HCT116 (cell line): ENCODE results near the gene FOXA1.

Experiments used
- ATF3 ChIP-seq: IDR thresholded peaks from 2 replicates; pipeline ENCODE4 v1.6.1; 2012
- CEBPB ChIP-seq: IDR thresholded peaks from 2 replicates; pipeline ENCODE4 v1.6.1; 2012; ENCODE audit warnings: low read depth
- CTCF ChIP-seq, 3 experiments: fragments of 200-600 bp in 1 of 3; sonication (generic) in 1 of 3; IDR thresholded peaks in 2 of 3; conservative IDR thresholded peaks in 1 of 3; 2 replicates each; pipeline ENCODE4 v1.5.1; 2012 to 2017; ENCODE audit warnings: low read depth in 2 of 3, low read length in 2 of 3, antibody characterized with exemption in 1 of 3, borderline replicate concordance in 1 of 3, control low read depth in 1 of 3, mild to moderate bottlenecking in 1 of 3, mixed read lengths in 1 of 3, mixed run types in 1 of 3, moderate library complexity in 1 of 3; ENCODE audit not compliant: insufficient read depth in 1 of 3
- ELF1 ChIP-seq: IDR thresholded peaks from 2 replicates; pipeline ENCODE4 v1.6.1; 2012; ENCODE audit warnings: low read depth, borderline replicate concordance
- FOSL1 ChIP-seq: IDR thresholded peaks from 2 replicates; pipeline ENCODE4 v1.6.1; 2012; ENCODE audit warnings: low read depth
- MAX ChIP-seq: IDR thresholded peaks from 2 replicates; pipeline ENCODE4 v1.6.1; 2012
- POLR2A ChIP-seq: IDR thresholded peaks from 2 replicates; pipeline ENCODE4 v1.7.0; 2011; ENCODE audit warnings: borderline replicate concordance; ENCODE audit not compliant: insufficient read depth, insufficient read length; ENCODE audit errors: extremely low read depth
- POLR2AphosphoS5 ChIP-seq: IDR thresholded peaks from 2 replicates; pipeline ENCODE4 v1.6.1; 2011; ENCODE audit warnings: mild to moderate bottlenecking, low read depth, low read length, moderate library complexity
- RAD21 ChIP-seq: IDR thresholded peaks from 2 replicates; pipeline ENCODE4 v1.6.1; 2012; ENCODE audit warnings: low read depth, mild to moderate bottlenecking
- SIN3A ChIP-seq: IDR thresholded peaks from 2 replicates; pipeline ENCODE4 v1.6.1; 2012; ENCODE audit warnings: low read depth
- SP1 ChIP-seq: IDR thresholded peaks from 2 replicates; pipeline ENCODE4 v1.6.1; 2012; ENCODE audit warnings: low read depth
- ZFX ChIP-seq: fragments of 450-650 bp; IDR thresholded peaks from 2 replicates; pipeline ENCODE4 v1.6.1; 2017

DNA sequence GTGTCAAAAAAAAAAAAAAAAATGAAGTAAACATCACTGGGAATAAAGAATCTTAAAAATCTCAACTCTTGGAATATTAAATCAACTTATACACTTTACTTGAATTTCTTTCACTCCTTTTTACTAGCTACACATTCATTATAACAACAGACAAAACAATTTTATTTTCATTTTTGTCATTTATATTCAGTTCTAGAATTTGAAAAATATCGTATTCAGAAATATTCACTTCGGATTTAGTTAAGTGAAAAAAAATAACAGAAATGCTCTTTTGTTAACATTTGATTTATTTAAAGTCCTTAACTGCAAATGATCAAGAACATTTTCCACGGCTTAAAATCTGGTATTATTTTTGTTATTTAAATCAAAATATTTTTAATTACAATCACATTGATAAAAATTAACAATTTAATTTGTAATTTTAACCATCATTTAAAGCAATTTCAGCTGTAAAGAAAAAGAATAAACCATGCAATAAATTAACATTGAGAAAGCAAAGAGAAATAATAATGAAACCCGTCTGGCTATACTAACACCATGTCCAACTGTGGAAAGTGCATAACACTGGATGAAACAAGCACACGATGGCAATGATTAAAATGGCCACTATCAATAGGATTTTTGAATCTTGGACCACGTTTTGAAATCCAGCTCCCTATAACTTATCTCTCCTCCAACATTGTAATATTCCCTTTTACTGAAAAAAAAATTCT is 5.2 kb downstream of the FOXA1 start:
- TF ChIP-seq SP1 (no peak), CTCF (IDR thresholded peaks at IDR 0.05 in 2 of 3, conservative IDR thresholded peaks at IDR 0.05 in 1 of 3; ENCODE audit: borderline replicate concordance in 1 of 3, insufficient read depth in 1 of 3, low read depth in 2 of 3, low read length in 2 of 3) (no peak), POLR2AphosphoS5 (no peak), RAD21 (no peak), POLR2A (no peak), SIN3A (no peak), ATF3 (no peak), MAX (no peak), ZFX (no peak), ELF1 (no peak), CEBPB (no peak), FOSL1 (no peak)
